ENCODE results near the gene TNP2.
A peak's percentile ranks its signal among the peaks of the same experiment; 100 is the strongest.

TNP2 gene

GRCh38 chr16:11297492-11298142 is 28.5 kb upstream of the TNP2 start:
- peak overlapping the region; percentile 59 for H3K9ac ChIP-seq (ENCODE audit: low read length)
- H3F3A ChIP-seq (ENCODE audit: insufficient read depth, low read length), result peaks cover 8% of the 10 kb centered on the region
- TF ChIP-seq CTCF (IDR thresholded peaks at IDR 0.05; ENCODE audit: low read length) (peak; percentile 50), EZH2 (IDR thresholded peaks at IDR 0.05; ENCODE audit: borderline replicate concordance, low read length) (no peak)
- no peaks in the 10 kb centered on the region for H3K79me2 ChIP-seq (ENCODE audit: insufficient read depth, low read length)
- H2AFZ ChIP-seq (ENCODE audit: low read length), result no peak overlapping the region
- H4K20me1 ChIP-seq (ENCODE audit: insufficient read depth, low read length), result no peaks in the 10 kb centered on the region
- no peaks in the 10 kb centered on the region for H3K36me3 ChIP-seq (ENCODE audit: insufficient read depth, low read length)
- peak overlapping the region; percentile 62 for H3K4me2 ChIP-seq (ENCODE audit: low read length)
- peak overlapping the region; percentile 98 for H3K27ac ChIP-seq (ENCODE audit: low read depth, low read length, poor library complexity, severe bottlenecking)
- H3K4me3 ChIP-seq (ENCODE audit: low read depth, low read length, poor library complexity, severe bottlenecking), result peak overlapping the region; percentile 22
- no peaks in the 10 kb centered on the region for H3K9me2 ChIP-seq (ENCODE audit: low read depth, low read length)
- H3K27me3 ChIP-seq (ENCODE audit: insufficient read depth, low read length), result no peaks in the 10 kb centered on the region
- no peaks in the 10 kb centered on the region for H3K9me3 ChIP-seq (ENCODE audit: low read length)
- H3K4me1 ChIP-seq (ENCODE audit: insufficient read depth, low read length, severe bottlenecking), result peaks cover 76% of the 10 kb centered on the region

- Histone ChIP-seq H3K4me1 (ENCODE audit: insufficient read depth, low read length, severe bottlenecking) (peaks cover 76% of the 10 kb centered on the region), H3K79me2 (ENCODE audit: insufficient read depth, low read length) (no peaks in the 10 kb centered on the region), H3K9ac (ENCODE audit: low read length) (peak overlapping the region; percentile 59), H3F3A (ENCODE audit: insufficient read depth, low read length) (peaks cover 8% of the 10 kb centered on the region), H3K4me3 (ENCODE audit: low read depth, low read length, poor library complexity, severe bottlenecking) (peak overlapping the region; percentile 22), H3K4me2 (ENCODE audit: low read length) (peak overlapping the region; percentile 62), H3K9me2 (ENCODE audit: low read depth, low read length) (no peaks in the 10 kb centered on the region), H3K9me3 (ENCODE audit: low read length) (no peaks in the 10 kb centered on the region), H3K27me3 (ENCODE audit: insufficient read depth, low read length) (no peaks in the 10 kb centered on the region), H4K20me1 (ENCODE audit: insufficient read depth, low read length) (no peaks in the 10 kb centered on the region), H2AFZ (ENCODE audit: low read length) (no peak overlapping the region), H3K27ac (ENCODE audit: low read depth, low read length, poor library complexity, severe bottlenecking) (peak overlapping the region; percentile 98), H3K36me3 (ENCODE audit: insufficient read depth, low read length) (no peaks in the 10 kb centered on the region)
- TF ChIP-seq CTCF (IDR thresholded peaks at IDR 0.05; ENCODE audit: low read length) (no peak), EZH2 (IDR thresholded peaks at IDR 0.05; ENCODE audit: borderline replicate concordance, low read length) (no peak)
These were observed 27.8 kb upstream of the TNP2 start for GRCh38 chr16:11296706-11297491.

GRCh38 chr16:11296351-11296705 is 27.2 kb upstream of the TNP2 start:
- Histone ChIP-seq H3K4me2 (ENCODE audit: low read length) (peak overlapping the region; percentile 62; the same call in 1 of the 2 replicates), H3K9ac (ENCODE audit: low read length) (peak overlapping the region; percentile 59; the same call in 1 of the 2 replicates), H3K4me3 (ENCODE audit: low read depth, low read length, poor library complexity, severe bottlenecking) (no peak overlapping the region), H3K79me2 (ENCODE audit: insufficient read depth, low read length) (no peaks in the 10 kb centered on the region), H3K9me3 (ENCODE audit: low read length) (no peaks in the 10 kb centered on the region), H3K27me3 (ENCODE audit: insufficient read depth, low read length) (no peaks in the 10 kb centered on the region), H3K36me3 (ENCODE audit: insufficient read depth, low read length) (no peaks in the 10 kb centered on the region), H3K9me2 (ENCODE audit: low read depth, low read length) (no peaks in the 10 kb centered on the region), H3K27ac (ENCODE audit: low read depth, low read length, poor library complexity, severe bottlenecking) (peak overlapping the region; percentile 98), H3F3A (ENCODE audit: insufficient read depth, low read length) (peaks cover 8% of the 10 kb centered on the region), H3K4me1 (ENCODE audit: insufficient read depth, low read length, severe bottlenecking) (peaks cover 76% of the 10 kb centered on the region), H4K20me1 (ENCODE audit: insufficient read depth, low read length) (no peaks in the 10 kb centered on the region), H2AFZ (ENCODE audit: low read length) (no peak overlapping the region)
- TF ChIP-seq CTCF (IDR thresholded peaks at IDR 0.05; ENCODE audit: low read length), result no peak
- no peak for TF ChIP-seq EZH2 (IDR thresholded peaks at IDR 0.05; ENCODE audit: borderline replicate concordance, low read length)
